ENCODE results near the gene ZNF12.

GRCh38 chr7:6650521-6651011 is 56.2 kb downstream of the ZNF12 start:
- no peak for TF ChIP-seq CTCF (IDR thresholded peaks at IDR 0.05)
- TF ChIP-seq EP300 (IDR thresholded peaks at IDR 0.05), result no peak
- TF ChIP-seq POLR2A (IDR thresholded peaks at IDR 0.05), result no peak
